NAMALWA (cell line): Measurements from ENCODE around the gene RCSD1.
A peak's percentile ranks its signal among the peaks of the same experiment; 100 is the strongest.

ENCODE experiments used
- DNase-seq: peaks from one replicate; pipeline ENCODE4 v3.0.0-alpha.2; 2015; ENCODE audit warnings: low spot score

Gene RCSD1

GRCh38 chr1:167666416-167666815 is 36.4 kb downstream of the RCSD1 start:
- no peak for DNase-seq

GRCh38 chr1:167667536-167667935 is 37.5 kb downstream of the RCSD1 start:
- DNase-seq, result no peak

GRCh38 chr1:167668108-167668507 is 38.1 kb downstream of the RCSD1 start:
- DNase-seq, result peak; percentile 58

GRCh38 chr1:167669209-167670124 is 39.4 kb downstream of the RCSD1 start:
- peak; percentile 20 for DNase-seq

- no peak for DNase-seq
Measured at GRCh38 chr1:167670563-167670962, 40.5 kb downstream of the RCSD1 start.

GRCh38 chr1:167671727-167672511 is 41.9 kb downstream of the RCSD1 start:
- no peak for DNase-seq

- no peak for DNase-seq
Measured at GRCh38 chr1:167672831-167673230, 42.8 kb downstream of the RCSD1 start.

- DNase-seq, result no peak
Measured at GRCh38 chr1:167673265-167673664, 43.2 kb downstream of the RCSD1 start.

GRCh38 chr1:167674156-167674555 is 44.1 kb downstream of the RCSD1 start:
- DNase-seq, result no peak

GRCh38 chr1:167675440-167675839 is 45.4 kb downstream of the RCSD1 start:
- DNase-seq, result no peak

GRCh38 chr1:167676205-167676915 is 46.3 kb downstream of the RCSD1 start:
- DNase-seq, result no peak

- no peak for DNase-seq
Measured at GRCh38 chr1:167676916-167677848, 47.1 kb downstream of the RCSD1 start.

- no peak for DNase-seq
Measured at GRCh38 chr1:167678422-167678821, 48.4 kb downstream of the RCSD1 start.

GRCh38 chr1:167678838-167679237 is 48.8 kb downstream of the RCSD1 start:
- no peak for DNase-seq

GRCh38 chr1:167679714-167680113 is 49.7 kb downstream of the RCSD1 start:
- DNase-seq, result no peak

- no peak for DNase-seq
Measured at GRCh38 chr1:167681024-167681423, 51.0 kb downstream of the RCSD1 start.

GRCh38 chr1:167681451-167682098 is 51.5 kb downstream of the RCSD1 start:
- DNase-seq, result no peak

- DNase-seq, result no peak
Measured at GRCh38 chr1:167683226-167683625, 53.2 kb downstream of the RCSD1 start.

- DNase-seq, result no peak
Measured at GRCh38 chr1:167683641-167684502, 53.8 kb downstream of the RCSD1 start.

- DNase-seq, result no peak
Measured at GRCh38 chr1:167685844-167686243, 55.8 kb downstream of the RCSD1 start.
